SK-N-SH treated with all-trans-retinoic acid at 6 μM for 48 hours (cell line): ENCODE results near the gene GLRX2.
A peak's percentile ranks its signal among the peaks of the same experiment; 100 is the strongest.

Experiments
- ATAC-seq: fragments of 200-7000 bp; cut with Tn5 transposase; 3 replicates; pipeline ENCODE4 v1.9.1; 2020; ENCODE audit warnings: mild to moderate bottlenecking, moderate library complexity
- BACH2 ChIP-seq: fragments of 250-450 bp; sonication (Bioruptor Pico); IDR thresholded peaks from 2 replicates; pipeline ENCODE4 v1.9.0; 2021; ENCODE audit warnings: mild to moderate bottlenecking, borderline replicate concordance
- CSRNP3 ChIP-seq: fragments of 250-450 bp; sonication (Bioruptor Pico); IDR thresholded peaks from 2 replicates; pipeline ENCODE4 v1.5.1; 2021; ENCODE audit warnings: mild to moderate bottlenecking, moderate library complexity
- ESRRG ChIP-seq: fragments of 250-450 bp; sonication (Bioruptor Pico); IDR thresholded peaks from 2 replicates; pipeline ENCODE4 v1.6.1; 2021; ENCODE audit warnings: mild to moderate bottlenecking
- GLIS3 ChIP-seq: fragments of 250-450 bp; sonication (Bioruptor Pico); IDR thresholded peaks from 2 replicates; pipeline ENCODE4 v1.5.0; 2020; ENCODE audit warnings: mild to moderate bottlenecking, moderate library complexity
- OSR1 ChIP-seq: fragments of 250-450 bp; sonication (Bioruptor Pico); IDR thresholded peaks from 2 replicates; pipeline ENCODE4 v1.8.0; 2022; ENCODE audit warnings: moderate library complexity, mild to moderate bottlenecking, inconsistent platforms
- PPARA ChIP-seq: fragments of 250-450 bp; sonication (Bioruptor Pico); IDR thresholded peaks from 2 replicates; pipeline ENCODE4 v1.5.0; 2020; ENCODE audit warnings: mild to moderate bottlenecking, borderline replicate concordance
- RARB ChIP-seq: fragments of 250-450 bp; sonication (Bioruptor Pico); IDR thresholded peaks from 2 replicates; pipeline ENCODE4 v1.8.0; 2021; ENCODE audit warnings: mild to moderate bottlenecking, moderate library complexity
- SNAI2 ChIP-seq: fragments of 250-450 bp; sonication (Bioruptor Pico); IDR thresholded peaks from 2 replicates; pipeline ENCODE4 v1.5.0; 2020; ENCODE audit warnings: mild to moderate bottlenecking, moderate library complexity
- TCF4 ChIP-seq: fragments of 250-450 bp; sonication (Bioruptor Pico); IDR thresholded peaks from 2 replicates; pipeline ENCODE4 v1.8.0; 2021; ENCODE audit warnings: mild to moderate bottlenecking, moderate library complexity, borderline replicate concordance
- TOX ChIP-seq: fragments of 250-450 bp; sonication (Bioruptor Pico); IDR thresholded peaks from 2 replicates; pipeline ENCODE4 v1.8.0; 2021; ENCODE audit warnings: mild to moderate bottlenecking, moderate library complexity, borderline replicate concordance
- TSHZ2 ChIP-seq: fragments of 250-450 bp; sonication (Bioruptor Pico); IDR thresholded peaks from 2 replicates; pipeline ENCODE4 v1.5.0; 2020; ENCODE audit warnings: mild to moderate bottlenecking, moderate library complexity
- ZC3H10 ChIP-seq: fragments of 250-450 bp; sonication (Bioruptor Pico); IDR thresholded peaks from 2 replicates; pipeline ENCODE4 v1.5.1; 2021; ENCODE audit warnings: mild to moderate bottlenecking, moderate library complexity
- ZFP3 ChIP-seq: fragments of 250-450 bp; sonication (Bioruptor Pico); IDR thresholded peaks from 2 replicates; pipeline ENCODE4 v1.5.0; 2020; ENCODE audit warnings: mild to moderate bottlenecking, moderate library complexity
- ZFP30 ChIP-seq: fragments of 450-650 bp; formaldehyde crosslinking; IDR thresholded peaks from 2 replicates; pipeline ENCODE4 v1.5.0; 2022; ENCODE audit warnings: mild to moderate bottlenecking, moderate library complexity
- ZNF565 ChIP-seq: fragments of 450-650 bp; formaldehyde crosslinking; conservative IDR thresholded peaks from 2 replicates; pipeline ENCODE4 v1.5.0; 2020; ENCODE audit warnings: low read depth, mild to moderate bottlenecking, moderate library complexity
- ZNF70 ChIP-seq: fragments of 450-650 bp; formaldehyde crosslinking; IDR thresholded peaks from 2 replicates; pipeline ENCODE4 v1.5.0; 2020; ENCODE audit warnings: mild to moderate bottlenecking, moderate library complexity

GLRX2 gene

GRCh38 chr1:193113258-193113991 is 8.2 kb upstream of the GLRX2 start:
- ATAC-seq, result no peak
- TF ChIP-seq BACH2 (CRISPR knock-in tag) (no peak), ZFP30 (CRISPR knock-in tag) (no peak)
- TF ChIP-seq, all 23 proteins: peak for 0

GRCh38 chr1:193111641-193112090 is 6.5 kb upstream of the GLRX2 start:
- ATAC-seq, result peak; percentile 83

GRCh38 chr1:193110864-193111263 is 5.7 kb upstream of the GLRX2 start:
- TF ChIP-seq ZFP3 (CRISPR knock-in tag), result no peak
- TF ChIP-seq GLIS3 (CRISPR knock-in tag), result no peak
- TF ChIP-seq ZC3H10 (CRISPR knock-in tag), result no peak
- TF ChIP-seq TSHZ2 (CRISPR knock-in tag), result no peak
- TF ChIP-seq ESRRG (CRISPR knock-in tag), result no peak
- no peak for TF ChIP-seq BACH2 (CRISPR knock-in tag)
- no peak for TF ChIP-seq SNAI2 (CRISPR knock-in tag)
- TF ChIP-seq TCF4 (CRISPR knock-in tag), result no peak
- no peak for TF ChIP-seq PPARA (CRISPR knock-in tag)
- no peak for TF ChIP-seq ZNF70 (CRISPR knock-in tag)
- no peak for TF ChIP-seq ZNF565 (CRISPR knock-in tag)
- no peak for TF ChIP-seq OSR1 (CRISPR knock-in tag)
- TF ChIP-seq CSRNP3 (CRISPR knock-in tag), result no peak
- no peak for ATAC-seq

More at GRCh38 chr1:193111641-193112090, 6.5 kb upstream of the GLRX2 start:
- TF ChIP-seq GLIS3 (CRISPR knock-in tag) (no peak), ZNF70 (CRISPR knock-in tag) (no peak)

GRCh38 chr1:193110246-193110645 is 5.0 kb upstream of the GLRX2 start:
- no peak for ATAC-seq
- TF ChIP-seq ZNF70 (CRISPR knock-in tag) (no peak), RARB (CRISPR knock-in tag) (no peak), TOX (no peak), GLIS3 (CRISPR knock-in tag) (no peak), ZFP3 (CRISPR knock-in tag) (no peak)

GRCh38 chr1:193109619-193110018 is 4.4 kb upstream of the GLRX2 start:
- TF ChIP-seq TSHZ2 (CRISPR knock-in tag), result no peak
- TF ChIP-seq ZFP3 (CRISPR knock-in tag), result no peak
- TF ChIP-seq, all 23 proteins: peak for 0
- no peak for ATAC-seq

- no peak for ATAC-seq
- no peak for TF ChIP-seq ZFP30 (CRISPR knock-in tag)
These were observed 3.3 kb upstream of the GLRX2 start for GRCh38 chr1:193108471-193108870.
